IPS DF 6.9 (cell line): Measurements from ENCODE around the gene PARP3.
A peak's percentile ranks its signal among the peaks of the same experiment; 100 is the strongest.

Source experiments
- DNase-seq: peaks from one replicate; pipeline ENCODE4 v3.0.0-alpha.2; 2013; ENCODE audit warnings: low read depth, low spot score
- H3K27ac ChIP-seq: one replicate; pipeline ENCODE4 v1.5.1; 2013; ENCODE audit warnings: low read length, control low read depth
- H3K27me3 ChIP-seq: 2 replicates; pipeline ENCODE4 v1.6.1; 2013; ENCODE audit warnings: mild to moderate bottlenecking, low read length; ENCODE audit not compliant: control insufficient read depth, insufficient read depth
- H3K36me3 ChIP-seq: 2 replicates; pipeline ENCODE4 v1.6.1; 2013; ENCODE audit warnings: low read length; ENCODE audit not compliant: control insufficient read depth, insufficient read depth
- H3K4me1 ChIP-seq: 2 replicates; pipeline ENCODE4 v1.6.1; 2013; ENCODE audit warnings: low read length; ENCODE audit not compliant: control insufficient read depth, insufficient read depth
- H3K4me3 ChIP-seq: 2 replicates; pipeline ENCODE4 v1.5.1; 2013; ENCODE audit warnings: mild to moderate bottlenecking, low read length
- H3K9me3 ChIP-seq: 2 replicates; pipeline ENCODE4 v1.6.1; 2013; ENCODE audit warnings: low read length, inconsistent platforms; ENCODE audit not compliant: control insufficient read depth, insufficient read depth
- whole genome bisulfite sequencing: extraction: QIAGEN DNeasy Blood & Tissue Kit; methylation state at CpG from one replicate; pipeline ENCODE4 v1.1.7; 2013; ENCODE audit warnings: mixed read lengths, missing lambda C conversion rate; ENCODE audit not compliant: insufficient read length, insufficient coverage; 5-methylcytosine and 5-hydroxymethylcytosine counted together

Gene PARP3

DNA sequence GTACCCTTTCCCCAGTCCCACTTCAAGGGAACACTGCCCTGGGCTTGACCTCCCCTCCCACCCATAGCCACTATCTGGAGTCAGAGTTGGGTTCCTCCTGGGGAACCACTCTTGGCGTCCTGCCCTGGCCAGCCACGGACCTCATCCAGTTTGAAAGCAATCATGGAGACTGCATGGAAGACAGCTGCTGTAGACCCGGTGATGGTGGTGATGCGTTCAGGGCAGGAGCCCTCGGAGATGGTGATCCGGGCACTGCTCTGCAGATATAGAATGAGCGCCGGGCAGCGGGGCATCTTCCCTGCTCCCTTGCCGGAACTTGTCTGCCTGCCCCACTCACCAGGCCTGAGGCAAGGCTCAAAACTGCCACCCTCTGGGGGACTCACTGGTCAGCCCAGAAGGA lies 18.2 kb downstream of the PARP3 start:
- WGBS, result no CpG with 5 or more reads among the region's 10 CpGs
- H3K9me3 ChIP-seq, result no peaks in the 10 kb centered on the region
- H3K27me3 ChIP-seq, result peaks cover 2% of the 10 kb centered on the region
- H3K4me1 ChIP-seq, result peaks cover 10% of the 10 kb centered on the region
- no peak overlapping the region for H3K4me3 ChIP-seq
- no peak overlapping the region for H3K27ac ChIP-seq
- H3K36me3 ChIP-seq, result no peaks in the 10 kb centered on the region
- DNase-seq, result no peak

DNA sequence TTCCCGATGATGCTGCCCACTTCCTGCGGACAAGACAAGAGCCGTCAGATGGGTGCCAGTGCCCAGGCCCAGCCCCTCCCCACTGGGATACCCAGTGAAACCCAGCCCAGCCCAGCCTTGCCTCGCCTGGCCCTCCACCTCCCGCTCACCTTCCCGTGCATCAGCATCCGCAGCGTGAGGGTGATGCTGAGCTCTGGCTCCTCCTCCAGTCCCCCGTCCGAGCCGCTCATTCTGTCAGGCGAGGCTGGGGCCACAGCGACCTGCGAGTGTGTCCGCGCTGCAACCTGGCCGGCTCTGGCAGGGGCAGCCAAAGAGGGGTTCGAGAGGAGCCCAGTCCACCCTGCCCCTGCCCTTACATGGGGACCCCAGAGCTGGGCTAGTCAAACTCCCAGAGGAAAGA lies 18.8 kb downstream of the PARP3 start:
- Histone ChIP-seq H3K27ac (no peak overlapping the region), H3K4me1 (peaks cover 9% of the 10 kb centered on the region), H3K9me3 (no peaks in the 10 kb centered on the region), H3K4me3 (no peak overlapping the region), H3K27me3 (no peaks in the 10 kb centered on the region; the same call in 1 of the 2 replicates), H3K36me3 (no peaks in the 10 kb centered on the region)
- WGBS, result no CpG with 5 or more reads among the region's 18 CpGs
- no peak for DNase-seq

DNA sequence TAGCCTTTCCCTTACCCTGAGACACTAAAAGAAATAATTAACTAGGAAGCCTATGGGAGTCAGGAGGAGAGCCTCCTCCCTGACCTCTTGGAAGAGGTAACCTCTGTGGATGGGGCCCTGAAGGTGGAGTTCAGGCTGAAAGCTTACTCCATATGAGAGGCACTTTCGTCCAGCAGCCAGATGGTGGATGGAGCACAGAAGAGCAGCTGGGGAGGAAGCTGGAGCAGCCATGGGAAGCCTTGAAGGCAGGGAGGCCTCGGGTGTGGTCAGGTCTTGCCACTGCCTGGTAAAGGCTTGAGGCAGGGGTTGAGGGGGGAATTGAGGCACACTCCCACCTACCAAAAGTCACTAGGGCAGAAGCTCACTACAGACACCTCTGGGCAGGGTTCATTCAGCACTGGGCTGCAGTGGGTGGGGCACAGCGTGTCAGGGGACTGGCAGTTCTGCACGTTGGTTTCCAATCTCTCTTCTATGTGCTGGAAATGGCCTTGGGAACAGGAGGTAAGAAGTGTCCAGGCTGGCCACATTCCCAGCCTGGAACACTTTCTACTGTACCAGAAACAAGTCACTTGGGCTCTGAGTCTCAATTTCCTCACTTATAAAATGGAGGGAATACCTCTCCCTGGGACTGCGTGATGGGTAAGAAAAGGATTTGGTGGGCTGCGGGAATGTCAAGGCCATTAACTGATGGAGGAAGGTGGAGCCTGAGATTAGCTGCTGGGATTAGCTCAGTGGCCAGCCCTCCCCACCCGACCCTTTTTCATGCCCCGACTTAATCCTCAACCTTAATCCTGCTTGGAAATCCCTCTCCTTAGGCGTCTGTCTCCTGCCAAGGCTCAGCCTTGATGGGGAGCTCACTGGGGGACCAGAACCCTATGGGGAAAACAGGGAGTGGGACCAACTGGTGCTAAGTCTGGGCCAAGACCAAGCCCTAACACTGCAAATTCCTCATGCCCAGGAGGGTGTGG lies 19.7 kb downstream of the PARP3 start:
- Histone ChIP-seq H3K27me3 (no peaks in the 10 kb centered on the region; the same call in 1 of the 2 replicates), H3K9me3 (no peaks in the 10 kb centered on the region), H3K36me3 (no peaks in the 10 kb centered on the region), H3K4me1 (peaks cover 10% of the 10 kb centered on the region), H3K4me3 (no peak overlapping the region), H3K27ac (no peak overlapping the region)
- DNase-seq, result no peak
- WGBS, result no CpG with 5 or more reads among the region's 9 CpGs

DNA sequence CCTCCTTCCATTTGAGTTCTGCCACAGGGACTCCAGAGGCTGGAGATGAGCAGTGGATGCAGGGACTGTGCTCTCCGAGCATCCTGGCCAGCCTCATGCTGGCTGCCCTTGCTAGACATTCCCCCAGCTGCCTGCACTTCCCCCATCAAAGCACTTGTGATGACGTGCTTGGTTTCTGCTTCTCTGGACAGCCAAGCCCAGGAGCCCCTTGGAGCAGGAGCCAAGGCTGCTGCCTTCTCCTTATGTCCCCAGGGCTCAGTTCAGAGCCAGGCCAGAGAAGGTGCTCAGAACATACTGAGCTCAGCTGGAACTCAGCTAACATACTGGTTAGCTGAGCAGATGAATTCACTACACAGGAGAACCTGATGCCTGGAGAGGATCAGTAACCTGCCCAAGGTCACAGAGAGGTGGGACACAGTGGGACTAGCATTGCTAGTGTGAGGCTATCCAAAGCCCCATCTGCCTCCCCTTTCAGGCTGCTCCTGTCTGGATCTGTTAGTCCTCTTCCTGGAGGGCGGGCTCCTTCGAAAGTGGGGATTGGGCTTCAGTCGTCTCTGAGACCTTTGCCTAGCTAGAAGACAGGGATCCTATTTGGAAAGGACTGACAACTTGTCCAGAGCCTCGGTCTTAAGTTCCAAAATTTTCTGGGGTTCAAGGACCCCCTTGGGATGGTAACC lies 20.8 kb downstream of the PARP3 start:
- Histone ChIP-seq H3K4me1 (peaks cover 11% of the 10 kb centered on the region), H3K9me3 (no peaks in the 10 kb centered on the region), H3K27ac (no peak overlapping the region), H3K4me3 (no peak overlapping the region), H3K36me3 (no peaks in the 10 kb centered on the region), H3K27me3 (no peaks in the 10 kb centered on the region)
- no CpG with 5 or more reads among the region's 6 CpGs for WGBS
- DNase-seq, result no peak

DNA sequence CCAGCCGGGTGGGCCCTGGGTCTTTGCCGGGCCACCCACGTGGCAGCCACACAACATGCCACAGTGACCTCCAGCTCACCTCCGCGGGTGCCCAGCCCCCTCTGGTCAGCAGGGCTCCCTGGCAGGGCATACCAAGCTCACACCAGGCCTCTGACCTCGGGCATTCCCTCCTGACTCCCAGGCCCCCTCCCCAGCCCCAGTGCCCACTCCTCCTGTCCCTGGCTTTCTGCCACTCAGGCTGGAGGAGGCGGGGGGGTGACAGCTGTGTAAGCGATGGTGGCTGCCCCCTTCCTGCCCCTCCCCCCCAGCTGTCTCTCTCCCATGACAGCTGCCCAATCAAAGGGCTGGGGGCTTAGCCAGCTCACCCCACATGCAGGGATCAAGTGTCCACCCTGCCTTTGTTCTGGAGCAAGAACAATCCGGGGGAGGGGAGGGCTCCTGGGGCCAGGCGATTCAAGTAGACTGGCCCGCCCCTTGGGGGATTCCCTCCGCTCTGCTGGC lies 21.8 kb downstream of the PARP3 start:
- H3K27me3 ChIP-seq, result no peaks in the 10 kb centered on the region
- peaks cover 17% of the 10 kb centered on the region for H3K4me1 ChIP-seq
- no CpG with 5 or more reads among the region's 12 CpGs for WGBS
- H3K9me3 ChIP-seq, result no peaks in the 10 kb centered on the region
- no peaks in the 10 kb centered on the region for H3K36me3 ChIP-seq
- H3K4me3 ChIP-seq, result no peak overlapping the region
- DNase-seq, result no peak
- no peak overlapping the region for H3K27ac ChIP-seq

DNA sequence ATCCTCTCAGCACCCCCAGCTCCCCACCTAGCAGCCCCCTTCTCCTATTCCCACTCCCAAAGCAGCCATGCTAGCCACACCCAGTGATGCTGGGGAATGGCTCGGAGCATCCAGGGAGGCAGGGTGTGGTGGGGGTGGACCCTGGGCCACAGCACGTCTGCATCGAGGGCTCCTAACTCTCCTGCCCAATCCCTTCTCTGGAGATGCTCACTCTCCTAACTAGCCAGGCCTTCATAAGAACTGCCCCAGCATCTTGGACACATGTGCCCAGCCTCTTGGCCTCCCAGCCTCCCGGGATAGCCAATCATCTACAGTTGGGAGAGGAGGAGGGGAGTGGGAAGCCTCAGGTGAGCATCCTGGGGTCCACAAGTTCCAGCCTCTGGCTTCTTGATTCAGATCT lies 22.4 kb downstream of the PARP3 start:
- Histone ChIP-seq H3K4me1 (peaks cover 19% of the 10 kb centered on the region), H3K36me3 (no peaks in the 10 kb centered on the region), H3K4me3 (no peak overlapping the region), H3K9me3 (no peaks in the 10 kb centered on the region), H3K27ac (no peak overlapping the region), H3K27me3 (no peaks in the 10 kb centered on the region)
- WGBS, result no CpG with 5 or more reads among the region's 4 CpGs
- no peak for DNase-seq

DNA sequence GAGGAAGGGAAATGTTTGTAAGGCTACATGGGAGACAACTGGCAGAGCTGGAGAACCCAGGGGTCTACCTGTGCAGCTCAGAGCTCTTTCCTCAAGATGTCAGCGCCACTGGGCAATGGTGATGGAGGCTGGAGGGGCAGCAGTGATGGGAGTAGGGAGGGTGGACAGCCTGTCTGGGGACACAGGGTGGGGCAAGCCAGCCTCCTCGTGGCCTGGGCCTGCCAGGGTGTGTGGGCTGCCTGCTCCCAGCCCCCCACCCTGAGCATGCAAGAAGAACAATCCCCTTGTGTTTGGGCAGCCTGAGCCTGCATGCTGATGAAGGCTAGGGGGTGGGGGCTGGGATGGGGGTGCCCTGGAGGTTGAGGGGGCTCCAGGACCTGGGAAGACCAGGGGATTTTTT lies 23.9 kb downstream of the PARP3 start:
- no peaks in the 10 kb centered on the region for H3K27me3 ChIP-seq
- no CpG with 5 or more reads among the region's 2 CpGs for WGBS
- H3K4me1 ChIP-seq, result peaks cover 19% of the 10 kb centered on the region
- H3K4me3 ChIP-seq, result no peak overlapping the region
- no peak for DNase-seq
- H3K9me3 ChIP-seq, result no peaks in the 10 kb centered on the region
- no peaks in the 10 kb centered on the region for H3K36me3 ChIP-seq
- H3K27ac ChIP-seq, result no peak overlapping the region

DNA sequence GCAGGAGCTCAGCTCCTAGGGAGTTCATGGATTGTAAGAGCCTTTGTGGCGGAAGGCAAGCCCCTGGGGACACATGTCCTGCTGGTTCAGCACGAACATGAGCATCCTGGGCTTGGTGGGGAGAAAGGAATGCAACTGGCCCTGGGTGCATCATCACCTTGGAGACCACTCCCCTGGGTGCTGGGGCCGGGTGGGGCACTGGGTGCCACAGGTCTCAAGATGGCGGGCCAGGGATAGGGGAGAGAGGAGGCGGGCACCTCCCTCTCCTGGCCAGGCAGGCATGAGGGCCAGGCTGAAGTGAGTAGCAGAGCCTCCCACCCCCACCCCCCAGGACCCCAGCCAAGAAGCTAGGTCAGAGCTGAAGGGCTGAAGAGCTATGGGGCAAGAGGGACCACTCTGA lies 24.3 kb downstream of the PARP3 start:
- H3K9me3 ChIP-seq, result no peaks in the 10 kb centered on the region
- DNase-seq, result no peak
- peaks cover 19% of the 10 kb centered on the region for H3K4me1 ChIP-seq
- no peak overlapping the region for H3K4me3 ChIP-seq
- WGBS, result no CpG with 5 or more reads among the region's 5 CpGs
- no peaks in the 10 kb centered on the region for H3K27me3 ChIP-seq
- no peak overlapping the region for H3K27ac ChIP-seq
- H3K36me3 ChIP-seq, result no peaks in the 10 kb centered on the region

DNA sequence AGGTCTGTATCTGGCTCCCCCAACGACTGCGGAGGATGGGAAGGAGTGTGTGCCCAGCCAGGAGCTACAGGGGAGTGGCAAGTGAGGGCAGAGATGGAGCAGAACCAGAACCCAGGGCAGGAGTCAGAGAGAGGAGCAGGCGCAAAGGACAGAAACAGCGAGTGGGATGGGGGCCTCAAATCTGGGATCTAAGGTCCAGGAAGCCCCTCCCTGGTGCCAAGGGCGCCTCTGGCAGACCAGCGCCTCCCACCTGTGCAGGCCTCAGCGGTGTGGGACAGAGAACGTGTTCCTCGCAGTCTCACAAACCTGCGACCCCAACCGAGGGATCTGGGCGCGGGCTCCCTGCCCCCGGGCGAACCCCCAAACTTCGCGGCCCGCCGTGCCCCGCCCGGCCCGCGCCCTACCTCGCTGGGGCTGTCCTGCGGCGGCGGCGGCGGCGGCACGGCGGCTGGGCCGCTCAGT lies 24.8 kb downstream of the PARP3 start:
- DNase-seq, result no peak
- Histone ChIP-seq H3K4me1 (peaks cover 19% of the 10 kb centered on the region), H3K27ac (no peak overlapping the region), H3K36me3 (no peaks in the 10 kb centered on the region), H3K4me3 (peak overlapping the region; percentile 36; the same call in 1 of the 2 replicates), H3K9me3 (no peaks in the 10 kb centered on the region), H3K27me3 (no peaks in the 10 kb centered on the region)
- WGBS, result no CpG with 5 or more reads among the region's 33 CpGs

DNA sequence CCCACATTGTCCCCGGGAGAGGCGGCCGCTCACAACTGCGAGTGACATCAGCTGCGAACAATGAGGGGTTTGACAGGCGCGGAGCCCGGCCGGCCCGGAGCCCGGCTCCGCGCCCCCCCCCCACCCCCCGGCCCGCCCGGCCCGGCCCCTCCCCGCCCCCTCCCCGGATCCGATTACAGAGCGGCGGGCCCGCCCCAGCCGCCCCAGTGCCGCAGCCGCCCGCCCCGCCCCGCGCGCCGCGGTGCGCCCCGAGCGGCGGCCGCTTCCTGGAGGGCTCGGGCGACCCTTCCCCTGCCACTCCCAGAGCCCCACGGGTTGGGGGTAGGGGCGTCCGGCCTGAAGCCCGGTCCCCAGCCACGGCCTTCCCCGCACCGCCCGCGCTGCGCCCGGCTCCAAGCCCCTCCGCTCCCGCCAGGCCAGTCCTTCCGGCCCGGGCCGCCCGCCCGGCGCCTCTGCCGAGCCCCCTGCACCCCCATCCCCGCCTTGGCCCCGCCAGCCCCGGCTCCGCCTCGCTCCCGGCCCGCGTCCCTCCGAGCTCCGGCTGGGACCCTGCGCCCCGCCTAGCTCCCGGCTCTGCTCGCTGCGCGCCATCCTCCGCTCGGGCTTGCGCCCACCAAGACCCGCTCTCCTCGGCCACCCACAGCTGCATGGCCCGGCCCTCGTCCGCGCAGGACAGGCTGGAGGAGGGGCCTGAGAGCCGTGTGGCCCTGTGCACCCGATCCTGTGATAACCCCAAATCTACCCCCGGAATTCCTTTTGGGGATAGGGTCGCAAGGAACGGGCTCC lies 25.4 kb downstream of the PARP3 start, which contains the start of gene PCBP4:
Gene PCBP4, minus strand, starts transcription at position 71 of the 786 bp plus-strand sequence. CDS start 6,214 bp downstream, outside the sequence.
- H3K27me3 ChIP-seq, result no peaks in the 10 kb centered on the region
- no peaks in the 10 kb centered on the region for H3K9me3 ChIP-seq
- H3K36me3 ChIP-seq, result no peaks in the 10 kb centered on the region
- no peak within 1 kb of the TSS for H3K27ac ChIP-seq
- peak within 1 kb of the TSS; percentile 62; the same call in 1 of the 2 replicates for H3K4me3 ChIP-seq
- WGBS, result no CpG with 5 or more reads among the region's 90 CpGs
- no peak for DNase-seq
- H3K4me1 ChIP-seq, result peaks cover 19% of the 10 kb centered on the region
